ENCODE measurements around the gene APOA1. TPM values are rescaled to one million over a fixed set of nuclear protein-coding genes. Genes with fewer than 3 reads are reported as not detected.

APOA1 gene
- total RNA-seq, 2 donors from 2014 or later, result not detected

GRCh38 chr11:116791002-116791812, 46.2 kb downstream of the APOA1 start:
- TF ChIP-seq, protein P1, sequence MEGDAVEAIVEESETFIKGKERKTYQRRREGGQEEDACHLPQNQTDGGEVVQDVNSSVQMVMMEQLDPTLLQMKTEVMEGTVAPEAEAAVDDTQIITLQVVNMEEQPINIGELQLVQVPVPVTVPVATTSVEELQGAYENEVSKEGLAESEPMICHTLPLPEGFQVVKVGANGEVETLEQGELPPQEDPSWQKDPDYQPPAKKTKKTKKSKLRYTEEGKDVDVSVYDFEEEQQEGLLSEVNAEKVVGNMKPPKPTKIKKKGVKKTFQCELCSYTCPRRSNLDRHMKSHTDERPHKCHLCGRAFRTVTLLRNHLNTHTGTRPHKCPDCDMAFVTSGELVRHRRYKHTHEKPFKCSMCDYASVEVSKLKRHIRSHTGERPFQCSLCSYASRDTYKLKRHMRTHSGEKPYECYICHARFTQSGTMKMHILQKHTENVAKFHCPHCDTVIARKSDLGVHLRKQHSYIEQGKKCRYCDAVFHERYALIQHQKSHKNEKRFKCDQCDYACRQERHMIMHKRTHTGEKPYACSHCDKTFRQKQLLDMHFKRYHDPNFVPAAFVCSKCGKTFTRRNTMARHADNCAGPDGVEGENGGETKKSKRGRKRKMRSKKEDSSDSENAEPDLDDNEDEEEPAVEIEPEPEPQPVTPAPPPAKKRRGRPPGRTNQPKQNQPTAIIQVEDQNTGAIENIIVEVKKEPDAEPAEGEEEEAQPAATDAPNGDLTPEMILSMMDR (IDR thresholded peaks at IDR 0.05), result peak; percentile 84
- Histone ChIP-seq H3K4me3 (peak overlapping the region; percentile 53), H3K27me3 (replicated peaks; ENCODE audit: insufficient read depth) (no peaks in the 10 kb centered on the region), H3K4me1 (ENCODE audit: control insufficient read depth in 1 of 2, low read depth in 2 of 2) (peaks cover 12 to 26% of the 10 kb centered on the region in 2 donors), H3K9me3 (no peaks in the 10 kb centered on the region), H3K36me3 (no peaks in the 10 kb centered on the region), H3K27ac (no peak overlapping the region)
- no peak for ATAC-seq (ENCODE audit: insufficient number of reproducible peaks, low FRiP score, low read depth)
- DNase-seq (ENCODE audit: low spot score), result peak; percentile 32

DNA sequence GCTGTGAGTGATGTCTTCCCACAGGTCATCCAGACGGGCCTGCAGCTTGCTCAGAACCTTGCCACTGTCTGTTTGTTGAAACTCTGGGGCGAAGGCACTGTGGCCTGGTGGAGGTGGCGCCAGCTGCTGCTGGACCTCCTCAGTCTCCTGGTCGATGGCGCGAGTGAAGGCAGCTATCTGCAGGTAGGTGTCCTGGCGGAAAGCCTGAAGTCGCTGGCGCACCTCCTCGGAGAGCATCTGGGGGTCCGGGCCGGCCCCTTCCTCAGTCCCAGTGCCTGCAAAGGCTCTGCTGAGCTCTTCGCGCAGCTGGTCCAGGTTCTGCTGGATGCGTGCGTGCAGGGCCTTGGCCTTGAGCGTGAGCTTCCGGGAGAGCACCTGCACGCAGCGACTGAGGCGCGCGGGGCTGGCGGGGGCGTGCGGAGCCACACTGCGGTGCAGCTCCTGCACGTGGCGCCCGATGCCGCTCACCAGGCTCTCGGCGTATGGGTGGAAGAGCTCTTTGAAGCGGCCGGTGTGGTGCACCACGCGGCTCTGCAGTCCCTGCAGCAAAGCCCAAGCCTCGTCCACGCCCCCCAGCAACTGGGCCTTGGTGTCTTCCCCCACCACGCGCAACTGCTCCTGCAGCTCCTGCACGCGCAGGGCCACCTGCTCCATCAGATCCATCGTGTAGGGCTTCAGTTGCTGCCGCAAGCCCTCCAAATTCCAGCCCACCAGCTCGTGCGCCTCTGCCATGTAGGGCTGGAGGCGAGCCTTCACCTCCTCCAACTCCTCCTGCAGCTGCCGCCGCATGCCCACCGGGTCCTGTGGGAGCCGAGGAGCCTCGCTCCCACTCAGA, 47.0 kb downstream of the APOA1 start:
- no peaks in the 10 kb centered on the region for H3K27me3 ChIP-seq (replicated peaks; ENCODE audit: insufficient read depth)
- DNase-seq (ENCODE audit: low spot score), result no peak
- no peaks in the 10 kb centered on the region for H3K9me3 ChIP-seq
- H3K27ac ChIP-seq, result no peak overlapping the region
- H3K4me3 ChIP-seq, result no peak overlapping the region
- H3K4me1 ChIP-seq (ENCODE audit: control insufficient read depth in 1 of 2, low read depth in 2 of 2), result peaks cover 12 to 26% of the 10 kb centered on the region in 2 donors
- ATAC-seq (ENCODE audit: insufficient number of reproducible peaks, low FRiP score, low read depth), result no peak
- TF ChIP-seq, protein P1 (IDR thresholded peaks at IDR 0.05), result no peak
- peaks cover 6% of the 10 kb centered on the region for H3K36me3 ChIP-seq

DNA sequence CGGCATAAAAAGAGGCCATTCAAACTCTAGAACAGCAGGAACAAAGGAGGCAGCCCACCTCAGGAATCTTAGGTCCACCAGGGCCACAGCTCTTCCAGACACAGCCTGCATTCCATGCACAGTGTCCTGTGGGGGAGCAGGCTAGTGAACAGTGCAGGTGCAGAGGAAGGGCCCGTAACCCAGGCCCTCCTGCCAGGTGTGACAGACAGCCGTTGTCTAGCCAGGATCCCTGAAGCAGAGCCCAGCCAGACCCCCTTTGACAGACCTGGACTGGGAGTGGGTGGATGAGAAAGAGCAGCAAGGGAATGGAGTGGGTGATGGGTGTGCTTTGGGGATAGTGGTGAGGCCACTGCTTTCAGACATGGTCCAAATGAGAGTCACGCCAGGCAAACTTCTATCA, 48.4 kb downstream of the APOA1 start:
- Histone ChIP-seq H3K4me3 (no peak overlapping the region), H3K36me3 (peaks cover 20% of the 10 kb centered on the region), H3K9me3 (no peaks in the 10 kb centered on the region), H3K27me3 (replicated peaks; ENCODE audit: insufficient read depth) (no peaks in the 10 kb centered on the region), H3K27ac (no peak overlapping the region), H3K4me1 (ENCODE audit: control insufficient read depth in 1 of 2, low read depth in 2 of 2) (peaks cover 12 to 26% of the 10 kb centered on the region in 2 donors)
- ATAC-seq (ENCODE audit: insufficient number of reproducible peaks, low FRiP score, low read depth) (no peak), DNase-seq (ENCODE audit: low spot score) (no peak)
- TF ChIP-seq, protein P1 (IDR thresholded peaks at IDR 0.05), result no peak

DNA sequence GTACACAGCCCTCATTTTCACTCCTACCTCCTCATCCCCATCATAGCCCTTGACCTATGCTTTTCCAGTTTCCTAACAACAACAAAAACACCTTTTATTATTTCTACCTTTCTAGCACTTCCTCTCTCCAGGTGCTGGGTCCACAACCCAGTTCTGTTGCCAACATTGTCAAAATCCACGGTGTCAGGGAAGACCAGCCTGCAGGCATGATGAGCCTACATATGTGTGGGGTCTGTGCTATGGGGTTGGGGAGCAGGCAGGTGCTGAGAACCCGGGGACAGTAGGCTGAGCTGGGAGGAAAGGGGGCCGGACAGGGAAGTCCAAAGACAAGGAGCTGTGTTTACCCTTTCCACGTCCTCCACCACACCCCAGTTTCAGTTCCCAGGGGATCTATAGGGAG, 48.9 kb downstream of the APOA1 start:
- H3K36me3 ChIP-seq, result peaks cover 25% of the 10 kb centered on the region
- TF ChIP-seq, protein P1 (IDR thresholded peaks at IDR 0.05), result no peak
- ATAC-seq (ENCODE audit: insufficient number of reproducible peaks, low FRiP score, low read depth), result no peak

More for the DNA sequence above, 48.9 kb downstream of the APOA1 start:
- no peaks in the 10 kb centered on the region for H3K27me3 ChIP-seq (replicated peaks; ENCODE audit: insufficient read depth)
- peaks cover 12 to 26% of the 10 kb centered on the region in 2 donors for H3K4me1 ChIP-seq (ENCODE audit: control insufficient read depth in 1 of 2, low read depth in 2 of 2)
- no peak for DNase-seq (ENCODE audit: low spot score)
- peak overlapping the region; percentile 99 for H3K4me3 ChIP-seq
- no peaks in the 10 kb centered on the region for H3K9me3 ChIP-seq
- peak overlapping the region; percentile 77 to 86 for H3K27ac ChIP-seq
